Esophagus mucosa (tissue), 1 donor: ENCODE data around the gene PSMD8. TPM values are rescaled to one million over a fixed set of nuclear protein-coding genes. Genes with fewer than 3 reads are reported as not detected.
"Not testable (repeated sequence)": the region's sequence is repeated elsewhere in the genome, so short reads cannot be mapped to it uniquely, and the experiment has no call there.

ENCODE experiments used
- ATAC-seq: fragments of 200-7000 bp; cut with Tn5 transposase; one replicate; pipeline ENCODE4 v1.9.1; 2020
- total RNA-seq: library from RNA; stranded (reverse); gene quantifications from one replicate; pipeline ENCODE4 v1.2.4, GENCODE V29; 2023
- donor health status: DM: yes; HTN: yes; CAD: no.

The PSMD8 gene
- total RNA-seq, 1 donor from 2014 or later = 154 TPM

DNA sequence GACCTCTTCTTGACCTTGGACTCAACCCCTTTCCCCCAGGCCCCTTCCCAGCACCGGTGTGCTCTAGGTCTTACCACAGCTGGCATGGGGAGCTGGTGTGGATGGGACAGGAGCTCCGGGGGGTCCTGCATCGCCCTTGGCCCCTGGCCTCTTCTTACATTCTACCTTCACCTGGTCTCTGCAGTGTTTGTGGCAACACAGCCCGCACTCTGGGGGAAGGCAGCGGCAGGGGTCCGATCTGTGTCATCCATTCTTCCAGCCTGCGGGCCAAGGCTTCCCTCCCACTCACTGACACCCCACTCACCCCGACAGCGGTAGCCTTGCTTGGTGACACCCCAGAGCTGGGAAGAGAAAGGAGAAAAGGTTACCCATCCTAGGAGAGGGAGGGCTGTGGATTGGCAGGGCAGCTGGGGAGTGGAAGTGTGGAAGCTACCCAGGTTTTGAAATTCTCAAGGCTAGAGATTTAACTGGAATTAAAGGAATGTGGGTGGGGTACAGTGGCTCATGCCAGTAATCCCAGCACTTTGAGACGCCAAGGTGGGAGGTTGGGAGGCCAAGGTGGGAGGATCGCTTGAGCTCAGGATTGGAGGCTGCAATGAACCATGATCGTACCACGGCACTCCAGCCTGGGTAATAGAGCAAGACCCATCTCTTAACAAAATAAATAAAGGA, 36.8 kb downstream of the PSMD8 start:
- peak; percentile 5 for ATAC-seq

DNA sequence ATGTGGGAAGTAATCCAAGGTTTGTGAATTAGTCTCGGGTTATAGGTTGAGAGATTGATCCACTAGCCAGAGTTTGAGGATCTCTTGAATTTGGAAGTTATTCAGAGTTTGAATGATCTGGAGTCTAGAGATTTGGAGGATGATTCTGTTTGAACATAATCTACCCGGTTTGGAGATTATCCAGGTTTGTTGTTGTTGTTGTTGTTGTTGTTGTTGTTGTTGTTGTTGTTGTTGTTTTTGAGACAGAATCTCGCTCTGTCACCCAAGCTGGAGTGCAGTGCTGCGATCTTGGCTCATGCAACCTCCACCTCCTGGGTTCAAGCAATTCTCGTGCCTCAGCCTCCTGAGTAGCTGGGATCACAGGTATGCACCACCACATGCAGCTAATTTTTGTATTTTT, 37.5 kb downstream of the PSMD8 start:
- not testable (repeated sequence) for ATAC-seq

DNA sequence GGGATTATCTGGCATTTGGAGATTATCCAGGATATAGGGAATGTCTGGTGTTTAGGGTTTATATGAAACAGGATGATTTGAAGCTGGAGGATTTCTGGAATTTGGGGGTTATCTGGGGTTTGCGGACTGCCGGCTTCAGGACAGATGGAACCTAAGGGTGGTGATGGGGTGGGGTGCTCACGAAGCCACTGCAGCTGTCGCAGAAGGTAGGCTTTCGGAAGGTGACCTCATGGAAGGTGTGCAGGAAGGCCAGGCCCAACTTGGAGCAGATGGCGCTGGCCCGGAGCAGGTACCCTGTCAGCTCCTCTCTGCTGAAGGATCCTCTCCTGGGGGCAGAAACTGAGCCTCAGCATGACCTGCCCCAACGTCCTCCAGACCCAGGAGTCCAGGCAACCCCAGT, 38.1 kb downstream of the PSMD8 start:
- ATAC-seq = no peak

DNA sequence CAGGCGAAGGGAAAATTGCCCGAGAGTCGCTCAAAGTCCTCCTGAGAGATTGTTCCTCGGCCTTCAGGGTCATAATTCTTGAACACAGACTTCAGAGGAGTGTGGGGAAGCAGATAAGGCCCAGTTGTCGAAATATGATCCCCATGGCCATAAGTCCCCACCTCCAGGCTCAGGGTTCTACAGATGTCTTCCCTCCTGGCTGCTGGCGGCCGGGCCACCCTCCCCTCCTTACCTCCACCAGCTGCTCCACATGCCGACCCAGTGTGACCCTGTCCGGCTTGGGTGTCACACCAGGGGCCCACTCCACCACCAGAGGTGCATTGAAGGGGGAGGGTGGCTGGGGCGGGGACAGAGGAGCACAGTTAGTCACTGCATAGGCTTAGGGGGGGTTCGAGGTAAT, 38.6 kb downstream of the PSMD8 start:
- no peak for ATAC-seq

DNA sequence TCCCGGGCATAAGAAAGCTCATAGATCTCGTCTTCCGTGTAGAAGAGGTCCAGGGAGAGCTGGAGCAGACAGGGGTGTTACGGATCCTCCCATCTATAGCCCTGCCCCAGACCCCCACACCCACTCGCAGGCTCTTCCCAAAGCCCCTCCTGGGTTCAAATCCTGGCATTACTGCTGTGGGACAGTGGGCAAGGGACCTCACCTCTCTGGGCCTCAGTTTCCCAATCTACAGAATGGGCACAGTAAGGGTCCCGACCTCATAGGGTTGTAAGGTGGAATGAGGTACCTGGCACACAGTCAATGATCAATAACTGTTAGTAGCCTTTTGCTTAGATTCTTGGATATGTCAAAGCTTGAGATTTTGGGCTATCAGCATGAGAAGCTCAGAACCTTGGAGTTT, 39.0 kb downstream of the PSMD8 start:
- no peak for ATAC-seq

DNA sequence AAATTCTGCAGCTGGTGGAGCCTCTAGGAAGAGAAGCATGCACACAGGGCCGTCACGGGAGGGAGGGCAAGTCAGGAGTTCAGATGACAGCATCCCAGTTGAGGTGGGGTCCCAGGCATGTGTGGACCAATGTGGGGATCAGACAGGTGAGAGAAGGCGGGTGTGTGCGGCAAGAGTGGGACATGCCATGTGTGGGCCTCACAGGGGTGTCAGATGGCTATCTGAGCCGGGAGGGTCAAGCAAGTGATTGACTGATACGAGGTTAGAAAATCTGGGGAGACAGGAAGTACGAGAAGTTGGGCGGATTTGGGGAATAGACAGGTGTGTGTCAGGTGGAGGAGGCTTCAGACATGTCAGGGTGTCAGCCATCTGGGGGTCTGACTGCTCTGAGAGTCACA, 42.8 kb downstream of the PSMD8 start:
- peak; percentile 5 for ATAC-seq

DNA sequence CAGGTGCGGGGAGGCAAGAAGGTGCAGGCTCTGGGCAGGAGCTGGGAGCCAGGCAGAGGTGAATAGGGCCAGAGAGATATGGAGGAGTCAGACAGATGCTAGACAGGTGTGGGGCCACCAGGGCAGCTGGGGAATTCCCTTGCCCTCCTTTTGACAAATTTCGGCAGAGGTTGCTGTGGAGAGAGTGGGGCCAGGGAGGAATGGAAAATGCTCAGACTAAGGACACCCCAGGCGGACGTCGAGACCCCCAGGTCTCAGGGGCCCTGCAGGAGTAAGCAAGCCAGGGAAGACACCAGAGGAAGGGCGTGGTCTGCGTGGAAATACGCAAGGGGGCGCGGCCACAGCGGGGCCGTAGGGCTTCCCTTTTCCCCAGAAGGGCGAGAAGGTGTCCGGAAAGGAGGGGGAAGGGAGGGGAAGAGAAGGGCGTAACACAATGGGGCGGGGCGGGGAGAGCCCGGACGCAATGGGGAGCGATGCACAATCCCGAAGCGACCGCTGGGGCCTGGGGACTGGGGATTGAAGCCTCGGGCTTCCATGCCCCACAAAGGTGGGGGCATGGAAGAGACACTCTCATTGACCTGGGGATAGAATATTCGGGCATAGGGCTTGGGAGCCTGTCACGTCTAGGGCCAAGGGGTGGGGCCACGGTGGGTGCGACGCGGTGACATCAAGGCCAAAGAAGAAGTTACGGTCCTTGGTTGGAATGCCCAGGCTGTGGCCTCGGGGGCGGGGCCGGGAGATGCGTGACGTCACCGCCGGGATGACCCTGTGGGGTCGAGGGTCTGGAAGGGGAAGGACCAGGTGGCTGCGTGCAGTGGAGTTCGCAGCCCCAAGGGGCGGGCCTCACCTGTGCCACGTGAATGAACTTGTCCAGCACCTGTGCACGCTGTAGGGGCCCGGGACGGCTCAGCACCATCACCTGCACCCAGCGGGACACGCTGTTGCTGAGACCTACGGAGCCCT, 43.5 kb downstream of the PSMD8 start:
- peak; percentile 64 for ATAC-seq

DNA sequence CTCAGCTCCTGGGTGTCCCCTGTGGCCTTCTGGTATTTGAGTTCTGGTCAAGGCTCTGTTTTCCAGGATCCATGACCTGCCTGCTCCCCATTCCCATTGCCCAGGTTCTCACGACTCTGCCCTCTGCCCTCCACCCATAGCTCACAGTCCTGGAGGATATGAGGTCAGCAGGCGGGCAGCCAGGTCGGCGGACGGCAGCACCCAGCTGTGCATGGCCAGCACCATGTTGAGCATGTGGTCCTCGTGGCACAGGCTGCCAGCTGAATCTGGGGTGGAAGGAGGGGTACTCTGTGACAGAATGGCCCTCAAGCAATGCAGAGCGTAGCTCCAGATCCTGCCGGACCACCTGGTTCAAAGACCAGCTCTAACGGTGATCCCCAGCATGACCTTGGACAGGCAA, 46.6 kb downstream of the PSMD8 start:
- ATAC-seq = no peak

DNA sequence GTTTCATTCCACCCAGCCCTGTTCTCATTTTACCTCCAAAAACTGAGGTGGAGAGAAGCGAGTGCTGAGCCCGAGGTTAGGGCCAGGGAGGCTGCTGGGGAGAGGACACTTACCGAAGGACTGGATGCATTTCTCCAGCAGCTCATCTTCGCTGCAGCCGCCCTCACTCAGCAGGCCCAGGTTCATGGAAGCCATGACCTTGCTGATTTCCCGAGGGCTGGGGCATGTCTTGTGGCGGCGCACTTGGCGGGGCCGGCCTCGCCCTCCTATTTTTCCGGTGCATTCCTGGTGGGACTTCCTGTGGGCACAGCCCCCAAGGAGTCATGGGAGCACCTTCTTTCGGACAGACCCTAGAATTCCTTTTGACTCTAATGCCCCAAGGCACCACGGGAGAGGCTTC, 47.5 kb downstream of the PSMD8 start:
- no peak for ATAC-seq

DNA sequence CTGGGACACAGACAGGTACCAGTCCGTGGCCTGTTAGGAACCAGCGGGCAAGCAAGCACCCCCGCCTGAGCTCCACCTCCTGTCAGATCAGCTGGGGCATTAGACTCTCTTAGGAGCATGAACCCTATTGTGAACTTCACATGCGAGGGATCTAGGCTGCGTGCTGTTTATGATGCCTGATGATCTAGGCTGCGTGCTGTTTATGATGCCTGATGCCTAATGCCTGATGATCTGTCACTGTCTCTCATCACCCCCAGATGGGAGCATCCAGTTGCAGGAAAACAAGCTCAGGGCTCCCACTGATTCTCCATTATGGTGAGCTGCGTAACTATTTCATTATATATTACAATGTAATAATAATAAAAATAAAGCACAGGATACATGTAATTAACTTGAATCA, 48.1 kb downstream of the PSMD8 start:
- ATAC-seq = no peak

DNA sequence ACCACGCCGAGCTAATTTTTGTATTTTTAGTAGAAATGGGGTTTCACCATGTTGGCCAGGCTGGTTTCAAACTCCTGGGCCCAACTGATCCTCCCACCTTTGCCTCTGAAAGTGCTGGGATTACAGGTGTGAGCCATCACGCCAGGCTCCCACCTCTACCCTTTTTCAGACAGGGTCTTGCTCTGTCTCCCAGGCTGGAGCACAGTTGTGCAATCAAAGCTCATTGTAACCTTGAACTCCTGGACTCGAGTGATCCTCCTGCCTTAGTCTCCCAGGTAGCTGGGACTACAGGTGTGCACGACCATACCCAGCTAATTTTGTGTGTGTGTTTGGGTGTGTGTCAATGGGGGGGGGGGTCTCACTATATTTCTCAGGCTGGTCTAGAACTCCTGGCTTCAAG, 49.9 kb downstream of the PSMD8 start:
- no peak for ATAC-seq

DNA sequence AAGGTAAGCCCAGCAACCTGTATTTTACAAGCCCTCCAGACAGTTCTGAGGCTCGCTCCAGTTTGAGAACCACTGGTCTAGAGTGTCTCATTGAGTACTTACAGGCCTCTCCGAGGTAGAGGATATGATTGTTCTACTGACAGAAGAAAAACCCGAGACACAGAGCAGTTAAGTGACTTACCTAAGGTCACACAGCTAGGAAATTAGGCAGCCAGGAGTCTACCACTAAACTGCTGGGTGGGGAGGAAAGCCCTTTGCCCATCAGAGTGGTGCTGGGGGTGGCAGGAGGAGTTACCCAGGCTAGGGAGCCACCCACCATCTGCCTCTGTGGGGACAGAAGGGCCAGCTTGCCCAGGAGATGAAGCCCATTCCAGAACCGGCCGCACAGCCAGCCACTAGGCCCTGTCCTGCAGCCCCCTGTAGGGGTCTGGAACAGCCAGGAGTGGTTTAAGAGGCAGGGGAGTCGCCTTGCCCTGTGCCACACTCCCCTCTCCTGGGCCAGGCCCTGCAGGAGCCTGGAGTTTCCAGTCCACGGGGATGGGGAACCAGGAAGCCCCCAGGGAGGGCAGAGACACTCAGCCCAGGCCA, 50.9 kb downstream of the PSMD8 start:
- ATAC-seq = peak; percentile 17

DNA sequence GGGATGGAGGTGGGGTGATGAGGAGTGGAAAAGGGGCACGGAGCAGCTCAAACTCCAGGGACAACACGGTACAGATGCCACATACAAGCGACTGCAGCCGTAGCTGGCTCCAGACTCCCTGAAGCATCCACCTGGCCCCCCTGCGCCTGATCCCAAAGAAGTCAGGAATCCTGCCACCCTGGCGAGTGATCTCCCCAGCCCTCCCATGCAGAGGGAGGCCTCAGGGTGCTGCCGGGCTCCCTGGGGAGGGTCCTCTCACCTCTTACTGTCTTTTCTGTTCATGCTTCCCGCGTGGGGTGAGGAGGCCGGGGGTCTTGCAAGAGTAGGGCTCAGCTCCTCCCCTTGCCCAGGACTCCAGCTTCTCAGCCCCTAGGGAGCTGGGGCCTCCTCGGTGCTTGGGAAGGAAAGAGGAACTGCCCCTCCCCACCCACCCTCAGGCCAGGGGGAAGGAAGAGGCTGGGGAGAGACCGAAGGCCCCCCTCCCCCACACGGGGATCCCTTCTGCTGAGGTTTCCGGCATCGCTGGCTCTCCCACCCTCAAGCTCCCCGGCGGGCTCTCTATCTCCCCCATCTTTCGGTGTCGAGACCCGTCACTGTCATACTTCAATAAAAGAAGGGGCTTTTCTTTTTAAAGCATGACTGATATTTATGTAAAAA, 51.6 kb downstream of the PSMD8 start, which contains the start of gene RASGRP4:
Gene RASGRP4 (minus strand): TSS at position 410 of the 657 bp plus-strand sequence. CDS start 128 bp downstream, at position 282.
- peak; percentile 17 for ATAC-seq

DNA sequence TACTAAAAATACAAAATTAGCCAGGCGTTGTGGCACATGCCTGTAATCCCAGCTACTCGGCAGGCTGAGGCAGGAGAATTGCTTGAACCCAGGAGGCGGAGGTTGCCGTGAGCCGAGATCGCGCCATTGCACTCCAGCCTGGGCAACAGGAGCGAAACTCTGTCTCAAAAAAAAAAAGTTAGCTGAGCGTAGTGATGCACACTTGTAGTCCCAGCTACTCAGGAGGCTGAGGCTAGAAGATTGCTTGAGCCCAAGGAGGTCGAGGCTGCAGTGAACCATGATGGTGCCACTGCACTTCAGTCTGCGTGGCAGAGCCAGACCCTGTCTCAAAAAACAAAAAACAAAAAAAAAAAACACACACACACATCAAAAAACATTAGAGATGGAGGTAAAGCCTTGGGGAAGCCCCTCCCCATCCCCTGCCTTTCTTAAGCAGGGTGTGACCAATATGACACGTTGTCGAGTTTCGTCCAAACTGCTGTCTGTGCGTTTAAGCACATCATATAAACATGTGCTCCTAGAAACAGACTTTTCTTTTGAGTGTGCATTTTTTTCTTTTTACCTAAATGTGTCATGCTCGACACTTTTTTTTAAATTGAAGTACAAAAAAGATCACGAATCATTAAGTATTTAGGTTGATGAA, 52.8 kb downstream of the PSMD8 start:
- not testable (repeated sequence) for ATAC-seq

DNA sequence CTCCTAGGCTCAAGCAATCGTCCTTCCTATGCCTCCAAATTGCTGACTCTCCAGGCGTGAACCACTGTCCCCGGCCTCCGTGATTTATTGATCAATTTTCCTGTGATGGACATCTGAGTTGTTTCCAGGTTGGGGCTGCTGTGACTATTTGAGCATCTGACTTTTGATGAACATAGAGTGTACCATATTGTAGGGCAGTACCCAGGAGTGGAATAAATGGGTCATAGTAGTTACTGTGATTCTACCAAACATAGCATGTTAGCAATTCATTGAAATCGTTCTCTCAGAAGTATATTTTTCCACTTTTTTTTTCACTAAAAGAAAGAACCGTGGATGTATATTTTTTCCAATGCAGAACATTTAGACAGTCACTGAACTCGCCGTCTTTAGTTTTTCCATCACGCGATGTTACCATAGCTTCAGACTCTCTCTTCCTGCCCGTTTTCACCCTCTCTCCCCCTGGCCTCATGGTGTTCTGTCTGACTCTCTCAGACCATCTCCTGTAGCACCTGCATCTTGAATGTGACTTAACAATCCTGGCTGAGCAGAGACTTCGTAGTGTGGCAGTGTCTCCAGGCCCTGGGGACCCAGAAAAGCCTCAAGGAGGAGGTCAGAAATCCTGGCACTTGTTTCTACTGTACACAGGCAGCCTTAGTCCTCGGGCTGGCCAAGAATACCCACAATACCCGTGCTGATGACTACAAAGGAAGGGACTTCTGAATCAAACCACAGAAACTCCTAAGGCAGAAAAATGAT, 54.9 kb downstream of the PSMD8 start:
- no peak for ATAC-seq

DNA sequence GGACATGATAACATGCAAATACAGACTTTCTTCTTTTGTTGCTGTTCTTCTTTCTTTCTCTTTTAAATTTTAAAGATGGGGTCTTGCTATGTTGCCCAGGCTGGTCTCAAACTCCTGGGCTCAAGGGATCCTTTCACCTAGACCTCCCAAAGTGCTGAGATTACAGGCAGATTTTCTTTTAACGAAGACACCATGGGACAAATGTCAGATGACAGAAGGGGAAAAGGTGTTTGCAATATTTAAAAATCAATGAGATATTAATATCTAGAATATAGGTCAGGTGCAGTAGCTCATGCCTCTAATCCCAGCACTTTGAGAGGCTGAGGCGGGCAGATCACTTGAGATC, 55.4 kb downstream of the PSMD8 start:
- ATAC-seq = no peak

DNA sequence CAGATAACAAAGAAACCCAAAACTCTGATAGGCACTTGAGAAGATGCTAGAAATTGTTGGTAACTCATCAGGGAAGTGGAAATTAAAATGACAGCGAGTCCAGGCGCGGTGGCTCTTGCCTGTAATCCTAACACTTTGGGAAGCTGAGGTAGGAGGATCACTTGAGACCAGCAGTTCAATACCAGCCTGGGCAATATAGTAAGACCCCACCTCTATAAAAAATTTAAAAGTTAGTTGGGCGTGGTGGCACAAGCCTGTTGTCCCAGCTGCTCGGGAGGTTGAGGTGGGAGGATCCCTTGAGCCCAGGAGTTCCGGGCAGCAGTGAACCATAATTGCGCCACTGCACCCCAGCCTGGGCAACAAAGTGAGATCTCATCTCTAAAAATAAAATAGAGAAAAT, 56.6 kb downstream of the PSMD8 start:
- no peak for ATAC-seq

DNA sequence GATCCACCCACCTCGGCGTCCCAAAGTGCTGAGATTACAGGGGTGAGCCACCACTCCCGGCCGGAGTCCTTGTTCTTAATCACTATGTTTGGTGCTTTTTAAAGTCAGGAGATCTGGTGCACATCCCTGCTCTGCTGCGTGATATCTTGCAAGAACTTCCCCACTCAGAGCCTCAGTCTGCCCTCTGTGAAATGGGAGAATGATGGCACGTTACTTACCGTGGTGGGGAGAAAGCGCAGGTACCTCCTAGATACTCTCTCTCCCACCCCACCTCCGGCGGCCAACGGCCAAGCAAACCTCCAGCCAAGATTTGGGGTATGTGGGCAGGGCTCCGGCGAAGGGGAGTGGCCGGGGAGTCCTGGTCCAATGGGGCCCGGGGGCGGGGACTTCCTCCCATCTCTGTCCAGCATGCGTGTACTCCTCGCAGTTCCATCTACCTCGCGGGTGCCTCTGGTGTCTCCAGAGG, 58.9 kb downstream of the PSMD8 start, which contains the start of gene RYR1:
Gene RYR1 (plus strand): TSS at position 424 of the 466 bp plus-strand sequence. CDS start 139 bp downstream, outside the sequence.
- ATAC-seq = peak; percentile 60
